Activated CD4-positive, alpha-beta T cell treated with anti-CD3 and anti-CD28 coated beads for 24 hours (primary cell): ENCODE measurements around the gene RAB6B.

Experiments
- DNase-seq, 2 donors: peaks; one replicate each; pipeline ENCODE4 v3.0.0-alpha.2; 2020; ENCODE audit warnings: low read depth in 2 of 2

Gene RAB6B

GRCh38 chr3:133835961-133836360 lies 59.7 kb downstream of the RAB6B start:
- DNase-seq = no peak

GRCh38 chr3:133835418-133835743 lies 60.3 kb downstream of the RAB6B start:
- no peak for DNase-seq

- DNase-seq = no peak
Measured at GRCh38 chr3:133834621-133835417, 60.9 kb downstream of the RAB6B start.

GRCh38 chr3:133833880-133834620 lies 61.6 kb downstream of the RAB6B start:
- DNase-seq = no peak

- DNase-seq = no peak
Measured at GRCh38 chr3:133833267-133833666, 62.4 kb downstream of the RAB6B start.

- no peak for DNase-seq
Measured at GRCh38 chr3:133832802-133833144, 62.9 kb downstream of the RAB6B start.

GRCh38 chr3:133831966-133832801 lies 63.5 kb downstream of the RAB6B start:
- DNase-seq = no peak

- no peak for DNase-seq
Measured at GRCh38 chr3:133830071-133830470, 65.6 kb downstream of the RAB6B start.

GRCh38 chr3:133829310-133829707 lies 66.4 kb downstream of the RAB6B start:
- DNase-seq = no peak

- DNase-seq = no peak
Measured at GRCh38 chr3:133828576-133829309, 66.9 kb downstream of the RAB6B start.

- no peak for DNase-seq
Measured at GRCh38 chr3:133827684-133828083, 68.0 kb downstream of the RAB6B start.

GRCh38 chr3:133827136-133827535 lies 68.5 kb downstream of the RAB6B start:
- no peak for DNase-seq

GRCh38 chr3:133825969-133826727 lies 69.5 kb downstream of the RAB6B start:
- DNase-seq = no peak

GRCh38 chr3:133824961-133825485 lies 70.7 kb downstream of the RAB6B start:
- DNase-seq = no peak

- DNase-seq = no peak
Measured at GRCh38 chr3:133821767-133822638, 73.7 kb downstream of the RAB6B start.

- no peak for DNase-seq
Measured at GRCh38 chr3:133820889-133821675, 74.6 kb downstream of the RAB6B start.

- DNase-seq = no peak
Measured at GRCh38 chr3:133820129-133820528, 75.6 kb downstream of the RAB6B start.

GRCh38 chr3:133815386-133815785 lies 80.3 kb downstream of the RAB6B start:
- no peak for DNase-seq

- DNase-seq = no peak
Measured at GRCh38 chr3:133812872-133813271, 82.8 kb downstream of the RAB6B start.
